H1 (cell line): Measurements from ENCODE around the gene KIR3DL3. TPM values are rescaled to one million over a fixed set of nuclear protein-coding genes. Genes with fewer than 3 reads are reported as not detected.

ENCODE experiments used
- CTCF ChIA-PET: fragments of 300-600 bp; sonication (Branson Sonifier 250); formaldehyde crosslinking; loops from one replicate; lab custom pipeline; 2021; ENCODE audit not compliant: partially characterized antibody; lab: Charles Lee
- POLR2A ChIA-PET: fragments of 300-600 bp; sonication (Branson Sonifier 250); formaldehyde crosslinking; loops from one replicate; lab custom pipeline; 2021; ENCODE audit warnings: inconsistent platforms; ENCODE audit not compliant: partially characterized antibody; lab: Charles Lee
- DNase-seq, 2 experiments: peaks; one replicate each; pipeline versions ENCODE4 v3.0.0 to v3.0.0-alpha.2; 2010 to 2022; ENCODE audit warnings: low spot score in 2 of 2, low read depth in 1 of 2, mixed read lengths in 1 of 2
- FAIRE-seq: peaks from 2 replicates; lab custom pipeline; 2011; peaks lifted over from hg19 to GRCh38; lab: Jason Lieb, UNC
- H2AFZ ChIP-seq: 2 replicates; pipeline ENCODE4 v1.8.1; 2012; ENCODE audit warnings: low read length, inconsistent platforms
- H2AK5ac ChIP-seq: 2 replicates; pipeline ENCODE4 v1.6.1; 2013; ENCODE audit warnings: low read depth, low read length
- H2BK120ac ChIP-seq: replicated peaks from 2 replicates; pipeline ENCODE3; 2013; ENCODE audit warnings: low read depth, low read length, inconsistent platforms
- H2BK12ac ChIP-seq: 2 replicates; pipeline ENCODE4 v1.6.1; 2013; ENCODE audit warnings: low read depth, low read length
- H2BK15ac ChIP-seq: 2 replicates; pipeline ENCODE4 v1.6.1; 2013; ENCODE audit warnings: low read length
- H2BK20ac ChIP-seq: 2 replicates; pipeline ENCODE4 v1.6.1; 2013; ENCODE audit warnings: low read length
- H2BK5ac ChIP-seq: 2 replicates; pipeline ENCODE4 v1.6.1; 2013; ENCODE audit warnings: low read depth, low read length
- H3K14ac ChIP-seq: 2 replicates; pipeline ENCODE4 v1.6.1; 2013; ENCODE audit warnings: inconsistent platforms; ENCODE audit not compliant: insufficient read length
- H3K18ac ChIP-seq: 2 replicates; pipeline ENCODE4 v1.6.1; 2013; ENCODE audit warnings: low read length; ENCODE audit errors: extremely low read depth
- H3K23ac ChIP-seq: 2 replicates; pipeline ENCODE4 v1.6.1; 2013; ENCODE audit warnings: inconsistent platforms; ENCODE audit not compliant: insufficient read length
- H3K23me2 ChIP-seq: 2 replicates; pipeline ENCODE4 v1.6.1; 2013; ENCODE audit warnings: low read depth, low read length
- H3K27ac ChIP-seq: 2 replicates; pipeline ENCODE4 v1.6.1; 2011; ENCODE audit warnings: low read depth, low read length, inconsistent platforms
- H3K27me3 ChIP-seq, 4 experiments: replicated peaks in 1 of 4; 1 replicate in 1 of 4; 2 replicates in 3 of 4; pipeline versions ENCODE4 v1.6.1 to v1.8.1; 2011 to 2013; ENCODE audit warnings: low read length in 3 of 4, mild to moderate bottlenecking in 3 of 4, inconsistent platforms in 2 of 4, mixed read lengths in 2 of 4, moderate library complexity in 1 of 4; ENCODE audit not compliant: control insufficient read depth in 3 of 4, insufficient read depth in 3 of 4; ENCODE audit errors: extremely low read depth in 1 of 4
- H3K36me3 ChIP-seq, 4 experiments: 2 replicates each; pipeline versions ENCODE4 v1.6.1 to v1.8.1; 2011 to 2013; ENCODE audit warnings: mild to moderate bottlenecking in 4 of 4, low read length in 3 of 4, moderate library complexity in 2 of 4, control low read depth in 1 of 4, inconsistent platforms in 1 of 4; ENCODE audit not compliant: insufficient read depth in 4 of 4, control insufficient read depth in 2 of 4
- H3K4ac ChIP-seq: replicated peaks from 2 replicates; pipeline ENCODE3; 2013; ENCODE audit warnings: low read length, low read depth, mixed read lengths, inconsistent platforms; ENCODE audit not compliant: insufficient read length
- H3K4me1 ChIP-seq, 4 experiments: replicated peaks in 1 of 4; 1 replicate in 1 of 4; 2 replicates in 3 of 4; pipeline versions ENCODE4 v1.6.1 to v1.8.1; 2011 to 2013; ENCODE audit warnings: low read length in 3 of 4, inconsistent platforms in 2 of 4, mixed read lengths in 1 of 4; ENCODE audit not compliant: insufficient read depth in 4 of 4, control insufficient read depth in 3 of 4
- H3K4me2 ChIP-seq, 2 experiments: 2 replicates each; pipeline versions ENCODE4 v1.6.1 to v1.8.1; 2011 to 2013; ENCODE audit warnings: low read depth in 2 of 2, low read length in 2 of 2, control low read depth in 1 of 2, inconsistent platforms in 1 of 2, mild to moderate bottlenecking in 1 of 2; ENCODE audit not compliant: insufficient read depth in 1 of 2
- H3K4me3 ChIP-seq, 4 experiments: fragments of 200-600, 300-600 bp in 1 of 4; sonication (generic), shearing (Covaris generic), sonication (Bioruptor Twin) in 1 of 4; 2 replicates each; pipeline versions ENCODE4 v1.5.1 to v1.8.1; 2011 to 2016; ENCODE audit warnings: low read length in 4 of 4, low read depth in 3 of 4, control low read depth in 2 of 4, inconsistent platforms in 2 of 4, mild to moderate bottlenecking in 2 of 4, mixed read lengths in 1 of 4, moderate library complexity in 1 of 4; ENCODE audit not compliant: insufficient read depth in 2 of 4; ENCODE audit errors: extremely low read depth in 1 of 4
- H3K56ac ChIP-seq: replicated peaks from 2 replicates; pipeline ENCODE3; 2013; ENCODE audit warnings: low read depth, mild to moderate bottlenecking, mixed read lengths, low read length, inconsistent platforms; ENCODE audit not compliant: insufficient read length
- H3K79me1 ChIP-seq: 2 replicates; pipeline ENCODE4 v1.6.1; 2013; ENCODE audit warnings: low read depth, low read length, control low read depth
- H3K79me2 ChIP-seq, 2 experiments: 2 replicates each; pipeline versions ENCODE4 v1.6.1 to v1.8.1; 2012 to 2013; ENCODE audit warnings: low read length in 2 of 2, mild to moderate bottlenecking in 2 of 2, inconsistent platforms in 1 of 2; ENCODE audit not compliant: insufficient read depth in 2 of 2, control insufficient read depth in 1 of 2
- H3K9ac ChIP-seq, 4 experiments: replicated peaks in 1 of 4; 1 replicate in 1 of 4; 2 replicates in 3 of 4; pipeline versions ENCODE4 v1.6.1 to v1.8.1; 2011 to 2013; ENCODE audit warnings: low read depth in 3 of 4, low read length in 3 of 4, control low read depth in 2 of 4, mild to moderate bottlenecking in 2 of 4, moderate library complexity in 2 of 4, inconsistent platforms in 1 of 4; ENCODE audit errors: extremely low read depth in 1 of 4
- H3K9me3 ChIP-seq, 2 experiments: 2 replicates each; pipeline versions ENCODE4 v1.6.1 to v1.8.1; 2012 to 2013; ENCODE audit warnings: mild to moderate bottlenecking in 2 of 2, moderate library complexity in 2 of 2, control low read depth in 1 of 2, inconsistent platforms in 1 of 2, low read depth in 1 of 2, low read length in 1 of 2, mixed read lengths in 1 of 2; ENCODE audit not compliant: insufficient read depth in 2 of 2
- H4K20me1 ChIP-seq, 2 experiments: replicated peaks in 1 of 2; 2 replicates each; pipeline versions ENCODE3 to v1.8.1; 2011 to 2013; ENCODE audit warnings: inconsistent platforms in 2 of 2, low read length in 2 of 2, mild to moderate bottlenecking in 1 of 2; ENCODE audit not compliant: insufficient read depth in 2 of 2, control insufficient read depth in 1 of 2
- H4K5ac ChIP-seq: 2 replicates; pipeline ENCODE4 v1.6.1; 2013; ENCODE audit warnings: low read length, low read depth, mixed read lengths, inconsistent platforms; ENCODE audit not compliant: insufficient read length
- H4K8ac ChIP-seq: 2 replicates; pipeline ENCODE4 v1.8.0; 2013; ENCODE audit warnings: mild to moderate bottlenecking, moderate library complexity, low read length, inconsistent platforms; ENCODE audit not compliant: insufficient read depth; ENCODE audit errors: extremely low read depth
- H4K91ac ChIP-seq: replicated peaks from 2 replicates; pipeline ENCODE3; 2013; ENCODE audit warnings: low read length, mixed read lengths, inconsistent platforms; ENCODE audit not compliant: insufficient read length
- BCL11A ChIP-seq, 2 experiments: IDR thresholded peaks; one replicate each; pipeline ENCODE4 v1.6.1; 2011; ENCODE audit warnings: low read depth in 2 of 2, low read length in 2 of 2, mild to moderate bottlenecking in 2 of 2
- CREB1 ChIP-seq: IDR thresholded peaks from 2 replicates; pipeline ENCODE4 v1.6.1; 2012; ENCODE audit warnings: inconsistent platforms
- EGR1 ChIP-seq: IDR thresholded peaks from 2 replicates; pipeline ENCODE4 v1.6.1; 2011; ENCODE audit warnings: low read depth, low read length, borderline replicate concordance
- FOSL1 ChIP-seq: IDR thresholded peaks from 2 replicates; pipeline ENCODE4 v1.6.1; 2011; ENCODE audit warnings: mild to moderate bottlenecking, low read depth, low read length, moderate library complexity; ENCODE audit not compliant: insufficient read depth
- NANOG ChIP-seq: IDR thresholded peaks from 2 replicates; pipeline ENCODE4 v1.6.1; 2011; ENCODE audit warnings: low read length, low read depth, mild to moderate bottlenecking, inconsistent platforms; ENCODE audit not compliant: insufficient read depth, poor library complexity, severe bottlenecking
- RAD21 ChIP-seq, 2 experiments: IDR thresholded peaks in 1 of 2; conservative IDR thresholded peaks in 1 of 2; 2 replicates each; pipeline ENCODE4 v1.6.1; 2011; ENCODE audit warnings: low read depth in 2 of 2, low read length in 2 of 2, improper control_type of control experiment in 1 of 2, inconsistent platforms in 1 of 2, mild to moderate bottlenecking in 1 of 2, moderate library complexity in 1 of 2
- RFX5 ChIP-seq: IDR thresholded peaks from 2 replicates; pipeline ENCODE4 v1.6.1; 2011; ENCODE audit warnings: low read depth, low read length, improper control_type of control experiment, borderline replicate concordance
- RXRA ChIP-seq: IDR thresholded peaks from 2 replicates; pipeline ENCODE4 v1.6.1; 2011; ENCODE audit warnings: low read depth, mild to moderate bottlenecking, low read length, moderate library complexity; ENCODE audit not compliant: insufficient read depth
- SP4 ChIP-seq: IDR thresholded peaks from 2 replicates; pipeline ENCODE4 v1.6.1; 2012; ENCODE audit warnings: low read length, inconsistent platforms
- WGBS, 2 experiments: shearing (Covaris generic) in 1 of 2; methylation state at CpG; one replicate each; pipeline versions ENCODE4 v1.1.6 to v1.1.7; 2013 to 2015; ENCODE audit warnings: low lambda C conversion rate in 2 of 2, mixed read lengths in 2 of 2, inconsistent platforms in 1 of 2, low coverage in 1 of 2, missing lambda C conversion rate in 1 of 2; ENCODE audit not compliant: insufficient replicate concordance in 2 of 2, insufficient coverage in 1 of 2, insufficient read length in 1 of 2; ENCODE audit errors: extremely low coverage in 1 of 2, missing lambda C conversion rate in 1 of 2; 5-methylcytosine and 5-hydroxymethylcytosine counted together
- polyA plus RNA-seq, 7 experiments: library from polyadenylated mRNA; depleted of rRNA in 3 of 7; stranded (reverse) in 5 of 7; unstranded in 2 of 7; fragments of >200 nt in 5 of 7; fragments of 200-250 nt in 2 of 7; gene quantifications; 1 replicate in 5 of 7; 2 replicates in 1 of 7; 4 replicates in 1 of 7; pipeline versions ENCODE4 v1.2.1 to v1.2.3, GENCODE V29; 2011 to 2013; ENCODE audit warnings: missing spikeins in 2 of 7, mixed read lengths in 2 of 7
- total RNA-seq: library from RNA; stranded (reverse); fragmentation: NEBNext Ultra II Directional; extraction: Animal tissue kit (Norgen Biotek cat#: 25700); gene quantifications from 2 replicates; pipeline ENCODE4 v1.2.1, GENCODE V29; 2021

Gene KIR3DL3
- total and polyA plus RNA-seq, 2 of the 8 experiments (the other 6 are each of a cell fraction or from before 2014, with no cell fraction given) = not detected

- 54% methylated on average over 8 of the region's 8 CpGs; no CpG with 5 or more reads in 1 of the 2 experiments for whole genome bisulfite sequencing, 2 experiments
- Histone ChIP-seq H3K9me3 (peaks cover 60 to 94% of the 10 kb centered on the region in 2 experiments), H3K36me3 (no peaks in the 10 kb centered on the region), H3K27me3 (no peaks in the 10 kb centered on the region), H2BK5ac (no peak overlapping the region), H3K79me1 (no peaks in the 10 kb centered on the region), H3K4me1 (no peaks in the 10 kb centered on the region)
- TF ChIP-seq FOSL1 (no peak), BCL11A (IDR thresholded peaks at IDR 0.05; ENCODE audit: low read depth in 2 of 2, low read length in 2 of 2) (no peak), SP4 (no peak), RAD21 (IDR thresholded peaks at IDR 0.05 in 1 of 2, conservative IDR thresholded peaks at IDR 0.05 in 1 of 2; ENCODE audit: low read depth in 2 of 2, low read length in 2 of 2) (no peak), CREB1 (no peak), EGR1 (no peak), NANOG (no peak), RFX5 (no peak), RXRA (no peak)
- TF ChIP-seq, all 59 proteins: peak for 0
- Histone ChIP-seq H3K23me2 (no peaks in the 10 kb centered on the region), H2BK20ac (no peak overlapping the region), H3K4me3 (no peak overlapping the region), H4K20me1 (no peaks in the 10 kb centered on the region), H3K14ac (no peak overlapping the region), H3K4me2 (no peak overlapping the region), H2BK12ac (no peak overlapping the region), H3K56ac (no peak overlapping the region), H3K9ac (no peak overlapping the region), H3K27ac (no peak overlapping the region), H4K5ac (no peak overlapping the region), H3K79me2 (no peaks in the 10 kb centered on the region), H3K4ac (no peak overlapping the region), H3K18ac (no peak overlapping the region), H2AK5ac (no peak overlapping the region), H2AFZ (no peak overlapping the region), H4K91ac (no peak overlapping the region), H2BK120ac (no peak overlapping the region), H4K8ac (no peak overlapping the region), H2BK15ac (no peak overlapping the region), H3K23ac (no peak overlapping the region)
- no peak for FAIRE-seq
- DNase-seq = no peak
- ChIA-PET POLR2A (no interaction called here), CTCF (interaction anchor here (0.5 to 1.4 kb wide), 3 partner anchors 20 to 1267 kb away, joined by 3 read pairs; no protein-coding TSS in a partner anchor)
These were observed 19.3 kb upstream of the KIR3DL3 start for GRCh38 chr19:54704928-54705327.
